Uterus (tissue), 4 donors: ENCODE measurements around the gene TMEM117. TPM values are rescaled to one million over a fixed set of nuclear protein-coding genes. Genes with fewer than 3 reads are reported as not detected.
"Not testable (repeated sequence)": the region's sequence is repeated elsewhere in the genome, so short reads cannot be mapped to it uniquely, and the experiment has no call there.

ENCODE experiments used
- DNase-seq, 2 donors: peaks; one replicate each; pipeline ENCODE4 v3.0.0-alpha.2; 2019 to 2020
- H3K27ac ChIP-seq, 2 donors: fragments of 200-600 bp; sonication (generic); 1 replicate in 1 of 2; 2 replicates in 1 of 2; pipeline ENCODE4 v1.5.1; 2016 to 2018
- H3K27me3 ChIP-seq, 2 donors: fragments of 200-600 bp; sonication (generic); one replicate each; pipeline ENCODE4 v1.5.1; 2018 to 2019; ENCODE audit warnings: control low read depth in 1 of 2
- H3K36me3 ChIP-seq, 2 donors: fragments of 200-600 bp; sonication (generic); one replicate each; pipeline ENCODE4 v1.5.1; 2019; ENCODE audit warnings: control low read depth in 1 of 2
- H3K4me1 ChIP-seq, 2 donors: fragments of 200-600 bp; sonication (generic); one replicate each; pipeline ENCODE4 v1.5.1; 2018 to 2019; ENCODE audit warnings: control low read depth in 1 of 2
- H3K4me3 ChIP-seq, 2 donors: fragments of 200-600 bp; sonication (generic); 1 replicate in 1 of 2; 2 replicates in 1 of 2; pipeline ENCODE4 v1.5.1; 2018 to 2019; ENCODE audit warnings: mild to moderate bottlenecking in 1 of 2
- H3K9me3 ChIP-seq, 2 donors: fragments of 200-600 bp; sonication (generic); one replicate each; pipeline ENCODE4 v1.5.1; 2019; ENCODE audit warnings: control low read depth in 1 of 2
- POLR2A ChIP-seq, 2 donors: fragments of 450-650 bp; IDR thresholded peaks; one replicate each; pipeline ENCODE4 v1.6.1; 2016; ENCODE audit warnings: antibody characterized with exemption in 2 of 2, mild to moderate bottlenecking in 1 of 2, moderate library complexity in 1 of 2
- intact Hi-C: fragments of 100-400 bp; cut with DNase I; formaldehyde crosslinking; loops from one replicate; pipeline ENCODE4 v1.15.1; 2023; ENCODE audit warnings: low total_unique reads
- total RNA-seq, 4 donors: library from RNA; depleted of rRNA in 3 of 4; stranded (reverse); fragments of >200 nt in 3 of 4; gene quantifications; one replicate each; pipeline versions ENCODE4 v1.1.0 to v1.2.4, GENCODE V29; 2014 to 2023
- TF ChIP-seq, protein P1 (sequence below), 4 experiments: fragments of 200-600 bp in 2 of 4; fragments of 450-650 bp in 2 of 4; sonication (generic) in 2 of 4; IDR thresholded peaks; one replicate each; pipeline ENCODE4 v1.5.1; 2016 to 2019; ENCODE audit warnings: antibody characterized with exemption in 4 of 4, mild to moderate bottlenecking in 2 of 4, moderate library complexity in 1 of 4
- donor health status: DM: yes; HTN: yes; CAD: no.

Gene TMEM117
- total RNA-seq, 4 donors from 2014 or later = 1.0 to 34.4 (median 6.1) TPM

DNA sequence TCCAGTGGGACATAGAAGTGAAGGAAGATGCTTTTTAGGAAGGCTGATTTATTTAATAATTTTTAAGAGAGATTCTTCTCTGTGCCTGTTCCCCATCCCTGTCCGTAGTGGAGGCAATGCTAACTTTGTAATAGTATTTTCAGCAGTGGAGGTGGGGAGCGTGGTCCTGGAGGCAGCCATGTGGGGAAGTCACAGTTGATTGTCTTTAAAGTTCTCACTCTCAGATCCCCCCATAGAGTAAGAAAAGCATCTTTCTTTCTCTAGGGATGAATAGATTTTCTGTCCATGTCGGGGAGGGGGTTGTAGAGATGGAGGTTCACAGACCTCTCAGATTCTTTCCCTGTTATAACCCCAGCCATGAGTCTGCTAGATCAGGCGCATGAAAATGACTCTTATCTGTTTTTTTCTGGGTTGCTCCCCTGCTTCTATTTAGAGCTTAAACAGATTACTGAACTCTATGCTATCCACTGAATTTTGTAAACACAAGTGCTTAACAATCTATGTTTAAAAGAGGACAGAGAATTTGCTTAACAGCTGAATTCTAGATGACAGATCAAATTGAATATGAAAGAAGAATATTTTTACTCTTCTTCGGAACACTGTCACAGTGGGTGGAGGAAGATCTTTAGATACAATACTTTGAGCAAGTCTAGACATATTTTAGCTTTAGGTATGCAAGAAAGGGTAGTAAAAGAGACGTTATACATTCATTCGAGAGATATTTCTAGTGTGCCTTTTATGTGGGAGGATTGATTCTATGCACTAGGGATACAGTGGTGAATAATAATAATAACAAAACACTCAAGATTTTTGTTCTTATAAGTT, 25.3 kb downstream of the TMEM117 start:
- Histone ChIP-seq H3K36me3 (no peaks in the 10 kb centered on the region), H3K27ac (no peak overlapping the region), H3K27me3 (no peaks in the 10 kb centered on the region), H3K4me3 (no peak overlapping the region), H3K4me1 (no peaks in the 10 kb centered on the region), H3K9me3 (no peaks in the 10 kb centered on the region)
- TF ChIP-seq, protein P1, sequence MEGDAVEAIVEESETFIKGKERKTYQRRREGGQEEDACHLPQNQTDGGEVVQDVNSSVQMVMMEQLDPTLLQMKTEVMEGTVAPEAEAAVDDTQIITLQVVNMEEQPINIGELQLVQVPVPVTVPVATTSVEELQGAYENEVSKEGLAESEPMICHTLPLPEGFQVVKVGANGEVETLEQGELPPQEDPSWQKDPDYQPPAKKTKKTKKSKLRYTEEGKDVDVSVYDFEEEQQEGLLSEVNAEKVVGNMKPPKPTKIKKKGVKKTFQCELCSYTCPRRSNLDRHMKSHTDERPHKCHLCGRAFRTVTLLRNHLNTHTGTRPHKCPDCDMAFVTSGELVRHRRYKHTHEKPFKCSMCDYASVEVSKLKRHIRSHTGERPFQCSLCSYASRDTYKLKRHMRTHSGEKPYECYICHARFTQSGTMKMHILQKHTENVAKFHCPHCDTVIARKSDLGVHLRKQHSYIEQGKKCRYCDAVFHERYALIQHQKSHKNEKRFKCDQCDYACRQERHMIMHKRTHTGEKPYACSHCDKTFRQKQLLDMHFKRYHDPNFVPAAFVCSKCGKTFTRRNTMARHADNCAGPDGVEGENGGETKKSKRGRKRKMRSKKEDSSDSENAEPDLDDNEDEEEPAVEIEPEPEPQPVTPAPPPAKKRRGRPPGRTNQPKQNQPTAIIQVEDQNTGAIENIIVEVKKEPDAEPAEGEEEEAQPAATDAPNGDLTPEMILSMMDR (IDR thresholded peaks at IDR 0.05) = no peak
- no peak for TF ChIP-seq POLR2A (IDR thresholded peaks at IDR 0.05)
- intact Hi-C loops = no loop called here
- DNase-seq = no peak

DNA sequence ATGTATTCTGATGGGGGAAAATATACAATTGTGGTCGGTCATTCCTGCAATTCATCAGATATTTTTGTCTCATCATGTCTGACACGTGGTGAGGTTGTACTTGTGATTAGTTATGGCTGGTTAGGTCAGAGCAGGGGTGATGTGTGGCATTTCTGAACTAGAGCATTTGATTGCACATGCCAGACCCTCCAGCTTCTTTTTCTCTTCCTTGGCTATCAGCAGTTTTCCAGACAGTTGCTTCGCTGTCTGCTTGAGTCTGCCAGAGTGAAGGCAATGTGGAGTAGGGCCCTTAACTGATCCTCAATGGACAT, 25.9 kb downstream of the TMEM117 start:
- TF ChIP-seq, protein P1 (IDR thresholded peaks at IDR 0.05) = no peak
- no peak for TF ChIP-seq POLR2A (IDR thresholded peaks at IDR 0.05)
- no peak overlapping the region for H3K4me3 ChIP-seq
- H3K27me3 ChIP-seq = no peaks in the 10 kb centered on the region
- no peaks in the 10 kb centered on the region for H3K4me1 ChIP-seq
- no peaks in the 10 kb centered on the region for H3K9me3 ChIP-seq
- intact Hi-C loops = no loop called here
- H3K36me3 ChIP-seq = no peaks in the 10 kb centered on the region
- DNase-seq = no peak
- no peak overlapping the region for H3K27ac ChIP-seq

DNA sequence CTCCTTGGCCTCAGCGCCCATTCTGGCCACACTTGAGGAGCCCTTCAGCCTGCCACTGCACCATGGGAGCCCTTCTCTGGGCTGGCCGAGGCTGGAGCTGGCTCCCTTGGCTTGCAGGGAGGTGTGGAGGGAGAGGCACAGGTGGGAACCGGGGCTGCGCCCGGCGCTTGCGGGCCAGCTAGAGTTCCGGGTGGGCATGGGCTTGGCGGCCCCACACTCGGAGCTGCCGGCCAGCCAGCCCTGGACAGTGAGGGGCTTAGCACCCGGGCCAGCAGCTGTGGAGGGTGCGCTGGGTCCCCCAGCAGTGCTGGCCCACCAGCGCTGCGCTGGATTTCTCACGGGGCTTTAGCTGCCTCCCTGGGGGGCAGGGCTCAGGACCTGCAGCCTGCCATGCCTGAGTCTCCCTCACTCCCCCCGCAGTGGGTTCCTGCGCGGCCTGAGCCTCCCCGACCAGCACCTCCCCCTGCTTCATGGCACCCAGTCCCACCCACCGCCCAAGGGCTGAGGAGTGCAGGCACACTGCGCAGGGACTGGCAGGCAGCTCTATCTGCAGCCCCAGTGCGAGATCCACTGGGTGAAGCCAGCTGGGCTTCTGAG, 28.0 kb downstream of the TMEM117 start:
- Histone ChIP-seq H3K4me1 (no peaks in the 10 kb centered on the region), H3K36me3 (no peaks in the 10 kb centered on the region), H3K27ac (no peak overlapping the region), H3K4me3 (no peak overlapping the region), H3K9me3 (no peaks in the 10 kb centered on the region), H3K27me3 (no peaks in the 10 kb centered on the region)
- intact Hi-C loops = no loop called here
- no peak for TF ChIP-seq POLR2A (IDR thresholded peaks at IDR 0.05)
- TF ChIP-seq, protein P1 (IDR thresholded peaks at IDR 0.05) = no peak
- no peak for DNase-seq

DNA sequence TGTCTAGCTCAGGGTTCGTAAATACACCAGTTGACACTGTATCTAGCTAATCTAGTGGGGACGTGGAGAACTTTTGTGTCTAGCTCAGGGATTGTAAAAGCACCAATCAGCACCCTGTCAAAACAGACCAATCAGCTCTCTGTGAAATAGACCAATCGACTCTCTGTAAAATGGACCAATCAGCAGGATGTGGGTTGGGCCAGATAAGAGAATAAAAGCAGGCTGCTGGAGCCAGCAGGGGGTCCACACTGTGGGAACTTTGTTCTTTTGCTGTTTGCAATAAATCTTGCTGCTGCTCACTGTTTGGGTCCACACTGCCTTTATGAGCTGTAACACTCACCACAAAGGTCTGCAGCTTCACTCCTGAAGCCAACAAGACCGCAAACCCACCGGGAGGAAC, 28.7 kb downstream of the TMEM117 start:
- DNase-seq, H3K4me3 ChIP-seq, intact Hi-C loops, H3K9me3 ChIP-seq, H3K27me3 ChIP-seq, H3K4me1 ChIP-seq, H3K36me3 ChIP-seq, H3K27ac ChIP-seq: not testable (repeated sequence)

DNA sequence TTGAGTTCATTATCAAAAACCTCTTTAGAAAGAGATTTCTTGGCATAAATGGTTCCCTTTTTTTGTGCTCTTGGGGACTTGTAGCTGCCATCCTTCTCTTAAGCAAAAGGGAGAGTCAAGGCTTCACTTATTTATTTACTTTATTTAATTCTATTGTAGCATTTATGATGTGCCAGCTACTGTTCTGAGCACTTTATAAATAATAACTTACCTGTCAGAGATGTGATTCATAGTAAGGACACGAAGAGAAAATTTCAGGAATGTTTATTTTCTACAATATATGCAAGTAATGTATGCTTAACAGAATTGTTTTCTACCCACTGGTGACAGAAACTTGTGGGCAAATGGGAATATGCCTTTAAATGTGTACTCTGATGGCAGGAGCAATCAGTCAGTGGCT, 33.3 kb downstream of the TMEM117 start:
- Histone ChIP-seq H3K36me3 (no peaks in the 10 kb centered on the region), H3K27ac (no peak overlapping the region), H3K27me3 (no peaks in the 10 kb centered on the region), H3K4me1 (no peaks in the 10 kb centered on the region), H3K9me3 (no peaks in the 10 kb centered on the region), H3K4me3 (no peak overlapping the region)
- no peak for TF ChIP-seq POLR2A (IDR thresholded peaks at IDR 0.05)
- TF ChIP-seq, protein P1 (IDR thresholded peaks at IDR 0.05) = no peak
- DNase-seq = no peak
- intact Hi-C loops = no loop called here

DNA sequence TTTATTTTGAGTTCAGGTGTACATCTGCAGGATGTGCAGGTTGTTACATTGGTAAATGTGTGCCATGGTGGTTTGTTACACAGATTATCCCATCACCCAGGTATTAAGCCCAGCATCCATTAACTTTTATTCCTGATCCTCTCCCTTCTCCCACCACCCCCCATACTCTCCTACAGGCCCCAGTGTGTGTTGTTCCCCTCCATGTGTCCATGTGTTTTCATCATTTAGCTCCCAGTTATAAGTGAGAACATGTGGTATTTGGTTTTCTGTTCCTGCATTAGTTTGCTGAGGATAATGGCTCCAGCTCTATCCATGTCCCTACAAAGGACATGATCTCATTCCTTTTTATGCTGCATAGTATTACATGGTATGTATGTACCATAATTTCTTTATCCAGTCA, 33.9 kb downstream of the TMEM117 start:
- H3K4me1 ChIP-seq, H3K36me3 ChIP-seq, H3K27ac ChIP-seq, intact Hi-C loops, H3K27me3 ChIP-seq, DNase-seq, H3K9me3 ChIP-seq, H3K4me3 ChIP-seq: not testable (repeated sequence)

DNA sequence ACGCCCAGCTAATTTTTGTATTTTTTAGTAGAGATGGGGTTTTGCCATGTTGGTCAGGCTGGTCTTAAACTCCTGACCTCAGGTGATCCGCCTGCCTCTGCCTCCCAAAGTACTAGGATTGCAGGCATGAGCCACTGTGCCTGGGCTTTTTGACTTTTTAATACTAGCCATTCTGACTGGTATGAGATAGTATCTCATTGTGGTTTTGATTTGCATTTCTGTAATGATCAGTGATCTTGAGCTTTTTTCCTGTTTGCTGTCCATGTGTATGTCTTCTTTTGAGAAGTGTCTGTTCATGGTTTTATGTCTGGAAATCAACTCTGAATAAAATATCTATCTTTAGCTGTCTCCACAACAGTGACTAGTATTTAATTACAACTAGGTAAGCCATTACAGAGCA, 35.4 kb downstream of the TMEM117 start:
- intact Hi-C loops, H3K4me1 ChIP-seq, H3K9me3 ChIP-seq, H3K36me3 ChIP-seq, H3K4me3 ChIP-seq, DNase-seq, H3K27me3 ChIP-seq, H3K27ac ChIP-seq: not testable (repeated sequence)
